ENCODE results near the gene SERPINC1.

GRCh38 chr1:173887627-173888026 lies 29.5 kb downstream of the SERPINC1 start:
- TF ChIP-seq EZH2 (IDR thresholded peaks at IDR 0.05; ENCODE audit: insufficient read depth, low read length) = no peak
- TF ChIP-seq CTCF (IDR thresholded peaks at IDR 0.05; ENCODE audit: insufficient read depth, low read depth, low read length) = no peak
